Upper lobe of right lung (tissue), 1 donor: ENCODE data around the gene HPCA. TPM values are rescaled to one million over a fixed set of nuclear protein-coding genes. Genes with fewer than 3 reads are reported as not detected.

ENCODE experiments used
- ATAC-seq: fragments of 200-7000 bp; cut with Tn5 transposase; one replicate; pipeline ENCODE4 v1.9.1; 2020; ENCODE audit warnings: mild to moderate bottlenecking, moderate library complexity
- DNase-seq: peaks from one replicate; pipeline ENCODE4 v3.0.0-alpha.2; 2020
- H3K27ac ChIP-seq: fragments of 200-600 bp; one replicate; pipeline ENCODE4 v1.8.0; 2022
- H3K27me3 ChIP-seq: fragments of 200-600 bp; one replicate; pipeline ENCODE4 v1.8.0; 2022; ENCODE audit warnings: mild to moderate bottlenecking
- H3K36me3 ChIP-seq: fragments of 200-600 bp; one replicate; pipeline ENCODE4 v1.8.0; 2022
- H3K4me1 ChIP-seq: fragments of 200-600 bp; one replicate; pipeline ENCODE4 v1.8.0; 2022
- H3K4me3 ChIP-seq: fragments of 200-600 bp; one replicate; pipeline ENCODE4 v1.8.0; 2022; ENCODE audit warnings: mild to moderate bottlenecking
- H3K9me3 ChIP-seq: fragments of 200-600 bp; one replicate; pipeline ENCODE4 v1.8.0; 2022
- CTCF ChIP-seq: fragments of 200-600 bp; IDR thresholded peaks from one replicate; pipeline ENCODE4 v1.8.0; 2022; ENCODE audit warnings: antibody characterized with exemption
- intact Hi-C: fragments of 100-400 bp; cut with DNase I; formaldehyde crosslinking; loops from one replicate; pipeline ENCODE4 v1.11.0; 2022
- total RNA-seq: library from RNA; stranded (reverse); fragmentation: NEBNext Ultra II Directional; extraction: Animal tissue kit (Norgen Biotek cat#: 25700); gene quantifications from one replicate; pipeline ENCODE4 v1.2.1, GENCODE V29; 2021
- donor health status: DM: no; HTN: yes; CAD: no; lungs with severe emphysema.

HPCA gene
- total RNA-seq, 1 donor from 2014 or later, result not detected

GRCh38 chr1:32864375-32865019 lies 21.8 kb upstream of the HPCA start:
- H3K4me1 ChIP-seq, result no peaks in the 10 kb centered on the region
- no peak for DNase-seq

DNA sequence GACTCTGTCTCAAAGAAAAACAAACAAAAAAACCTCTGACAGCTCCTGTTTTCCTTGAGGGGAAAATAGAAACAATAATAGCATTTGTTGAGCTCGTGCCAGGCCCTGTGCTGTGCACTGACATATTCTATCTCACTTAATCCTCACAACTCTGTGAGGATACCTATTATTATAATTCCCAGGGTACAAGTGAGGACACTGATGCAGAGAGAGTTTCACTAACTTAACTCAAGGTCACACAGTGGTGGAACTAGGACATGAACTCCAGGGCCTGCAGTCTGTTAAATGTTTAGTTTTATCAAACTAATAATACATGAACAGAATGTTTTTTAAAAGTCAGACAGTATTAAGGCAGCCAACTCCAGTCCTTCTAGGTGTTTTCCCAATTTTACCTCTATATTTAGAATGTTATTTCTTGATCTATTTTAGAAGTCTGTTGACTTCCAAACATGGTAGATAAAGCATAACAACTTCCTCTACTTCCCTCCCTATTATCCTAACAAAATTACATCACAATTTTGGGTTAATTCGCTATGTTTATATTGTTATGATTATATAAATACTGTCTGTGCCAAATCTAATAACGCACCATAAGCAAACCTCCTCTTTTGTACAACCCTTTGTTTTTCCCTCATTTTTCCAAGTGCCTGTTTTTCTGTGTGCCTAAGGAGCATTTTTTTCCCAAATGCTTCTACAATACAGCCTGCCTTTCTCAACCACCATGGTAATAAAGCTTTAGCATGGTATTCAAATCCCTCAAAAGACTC lies 20.5 kb upstream of the HPCA start:
- intact Hi-C loops, result no loop called here
- H3K9me3 ChIP-seq, result no peaks in the 10 kb centered on the region
- H3K4me1 ChIP-seq, result no peaks in the 10 kb centered on the region
- H3K4me3 ChIP-seq, result no peak overlapping the region
- no peak for DNase-seq
- no peak for TF ChIP-seq CTCF
- H3K27me3 ChIP-seq, result peaks cover 6% of the 10 kb centered on the region
- H3K27ac ChIP-seq, result no peak overlapping the region
- no peak for ATAC-seq
- no peaks in the 10 kb centered on the region for H3K36me3 ChIP-seq

More at GRCh38 chr1:32864375-32865019, 21.8 kb upstream of the HPCA start:
- no peaks in the 10 kb centered on the region for H3K36me3 ChIP-seq
- no peak for ATAC-seq
- H3K27me3 ChIP-seq, result no peaks in the 10 kb centered on the region
- TF ChIP-seq CTCF, result no peak
- intact Hi-C loops, result no loop called here
- no peak overlapping the region for H3K27ac ChIP-seq
- H3K9me3 ChIP-seq, result no peaks in the 10 kb centered on the region
- no peak overlapping the region for H3K4me3 ChIP-seq

GRCh38 chr1:32867151-32867550 lies 19.1 kb upstream of the HPCA start:
- Histone ChIP-seq H3K4me3 (no peak overlapping the region), H3K4me1 (no peaks in the 10 kb centered on the region), H3K27ac (no peak overlapping the region), H3K36me3 (no peaks in the 10 kb centered on the region), H3K27me3 (peaks cover 18% of the 10 kb centered on the region), H3K9me3 (no peaks in the 10 kb centered on the region)
- intact Hi-C loops, result no loop called here
- no peak for DNase-seq
- ATAC-seq, result no peak
- TF ChIP-seq CTCF, result no peak

- no peak for ATAC-seq
- H3K27ac ChIP-seq, result no peak overlapping the region
- no peak for TF ChIP-seq CTCF
- peaks cover 22% of the 10 kb centered on the region for H3K27me3 ChIP-seq
- no peaks in the 10 kb centered on the region for H3K4me1 ChIP-seq
- H3K9me3 ChIP-seq, result no peaks in the 10 kb centered on the region
- DNase-seq, result no peak
- intact Hi-C loops, result no loop called here
- H3K4me3 ChIP-seq, result no peak overlapping the region
- H3K36me3 ChIP-seq, result no peaks in the 10 kb centered on the region
Observed at GRCh38 chr1:32867671-32868070, 18.6 kb upstream of the HPCA start.

GRCh38 chr1:32868085-32868484 lies 18.2 kb upstream of the HPCA start:
- H3K27me3 ChIP-seq, result peaks cover 22% of the 10 kb centered on the region
- H3K4me3 ChIP-seq, result no peak overlapping the region
- intact Hi-C loops, result no loop called here
- H3K9me3 ChIP-seq, result no peaks in the 10 kb centered on the region
- TF ChIP-seq CTCF, result no peak
- no peaks in the 10 kb centered on the region for H3K4me1 ChIP-seq
- DNase-seq (no peak), ATAC-seq (no peak)
- no peak overlapping the region for H3K27ac ChIP-seq
- no peaks in the 10 kb centered on the region for H3K36me3 ChIP-seq
